ENCODE data around the gene ITM2B.
"Not testable (repeated sequence)": the region's sequence is repeated elsewhere in the genome, so short reads cannot be mapped to it uniquely, and the experiment has no call there.

Gene ITM2B

DNA sequence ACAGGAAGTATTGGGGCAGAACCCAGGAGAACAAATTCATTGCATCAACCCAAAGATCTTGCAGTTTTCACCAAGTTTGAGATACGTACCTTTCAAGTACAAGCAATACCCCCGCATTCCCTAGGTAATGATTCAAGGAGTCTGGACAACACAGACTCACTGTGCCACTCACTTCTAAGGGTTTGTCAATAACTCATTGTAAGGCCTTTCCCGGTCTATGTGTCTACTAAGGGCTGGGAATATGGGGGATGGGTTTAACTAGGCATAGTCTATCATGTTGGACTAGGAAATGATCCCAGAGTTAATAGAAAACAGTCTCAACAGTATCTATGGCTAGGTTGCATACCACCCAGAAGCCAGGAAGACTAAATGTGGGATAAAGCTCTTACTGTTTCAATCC, 8.3 kb upstream of the ITM2B start:
- DNase-seq (ENCODE audit: low read depth in 2 of 2) = no peak

DNA sequence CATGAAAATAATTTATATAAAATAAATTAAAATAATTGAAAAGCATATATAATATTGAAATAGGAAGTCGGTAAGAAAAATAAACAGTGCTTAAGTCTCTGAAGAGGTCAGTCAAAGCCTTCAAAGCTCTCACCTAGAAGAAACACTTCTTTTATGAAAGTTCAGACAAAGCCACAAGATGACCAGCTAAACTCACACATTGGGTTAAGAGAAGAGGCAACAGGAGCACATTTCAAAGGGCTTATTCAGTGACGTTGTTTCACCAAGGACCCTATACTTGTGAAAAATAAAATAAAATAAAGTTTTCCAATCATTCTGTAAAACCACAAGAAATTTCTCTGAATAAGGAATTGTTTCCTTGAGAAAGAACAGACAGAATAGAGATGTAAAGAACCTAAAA, 2.5 kb upstream of the ITM2B start:
- no peak for DNase-seq (ENCODE audit: low read depth in 2 of 2)

DNA sequence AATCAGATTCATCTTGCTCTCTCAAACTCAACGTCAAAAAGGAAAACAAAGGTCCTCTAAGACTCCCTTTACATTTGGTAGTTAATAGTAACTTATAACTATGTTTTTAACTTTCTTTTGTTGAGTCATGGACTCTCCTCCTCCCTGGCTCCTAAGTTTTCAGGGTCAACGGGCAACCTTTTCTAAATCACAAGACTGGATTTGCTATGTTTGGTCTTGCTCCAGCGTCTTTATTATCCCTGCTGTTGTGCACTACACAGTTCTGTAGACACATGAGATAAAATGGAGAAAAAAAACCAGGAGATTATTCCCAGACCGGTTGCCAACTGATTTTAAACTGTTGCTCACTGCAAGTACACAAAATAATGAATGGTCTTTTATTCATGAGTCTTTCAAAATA, 1.9 kb upstream of the ITM2B start:
- DNase-seq (ENCODE audit: low read depth in 2 of 2) = no peak

DNA sequence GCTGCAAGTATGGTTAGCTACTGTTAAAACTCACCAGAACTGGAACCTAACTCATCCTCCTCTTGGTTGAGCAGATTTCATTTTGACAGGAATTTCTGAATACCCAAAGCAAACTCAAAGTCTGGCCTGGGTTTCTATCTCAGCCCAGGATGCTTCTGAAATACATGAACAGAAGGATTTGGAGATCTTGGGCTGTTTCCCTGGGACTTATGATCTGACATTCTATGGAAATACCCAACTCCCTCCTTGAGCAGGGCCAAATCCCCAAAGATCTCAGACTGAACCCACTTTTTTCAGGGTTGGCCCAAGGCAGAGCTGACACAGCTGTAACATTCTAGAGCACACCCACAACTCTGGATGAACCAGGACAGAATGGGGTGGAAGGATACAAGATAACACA, 1.1 kb upstream of the ITM2B start:
- no peak for DNase-seq (ENCODE audit: low read depth in 2 of 2)

DNA sequence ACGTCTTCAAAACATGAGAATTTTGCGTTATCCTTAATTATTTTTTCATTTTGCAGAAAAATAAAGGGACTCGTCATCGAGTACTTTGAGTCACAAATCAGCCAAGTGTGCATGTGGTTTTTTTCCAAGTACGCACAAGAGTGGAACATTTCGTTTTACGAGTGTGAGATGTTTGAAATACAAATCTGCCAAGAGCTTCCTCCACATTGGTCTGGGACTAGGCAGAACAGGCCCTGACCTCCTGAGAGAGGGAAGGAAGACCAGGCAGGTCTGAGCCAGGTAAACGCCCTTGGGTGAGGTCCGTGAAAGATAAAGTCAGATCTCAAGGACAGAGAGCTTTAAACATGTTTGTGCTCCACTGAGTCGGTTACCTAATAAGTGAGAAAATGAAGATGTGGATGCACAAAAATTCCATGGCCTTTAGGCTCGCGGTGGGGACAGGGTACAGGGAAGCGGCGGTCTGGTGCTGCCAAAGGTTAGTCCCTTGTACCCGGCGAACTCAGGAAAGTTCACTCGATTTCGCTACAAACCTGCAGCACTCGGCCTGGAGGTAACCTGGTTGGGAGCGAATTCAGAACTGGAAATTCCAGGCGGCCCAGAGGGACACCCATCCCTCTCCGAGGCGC, 473 bp upstream of the ITM2B start:
- DNase-seq (ENCODE audit: low read depth in 2 of 2) = no peak

DNA sequence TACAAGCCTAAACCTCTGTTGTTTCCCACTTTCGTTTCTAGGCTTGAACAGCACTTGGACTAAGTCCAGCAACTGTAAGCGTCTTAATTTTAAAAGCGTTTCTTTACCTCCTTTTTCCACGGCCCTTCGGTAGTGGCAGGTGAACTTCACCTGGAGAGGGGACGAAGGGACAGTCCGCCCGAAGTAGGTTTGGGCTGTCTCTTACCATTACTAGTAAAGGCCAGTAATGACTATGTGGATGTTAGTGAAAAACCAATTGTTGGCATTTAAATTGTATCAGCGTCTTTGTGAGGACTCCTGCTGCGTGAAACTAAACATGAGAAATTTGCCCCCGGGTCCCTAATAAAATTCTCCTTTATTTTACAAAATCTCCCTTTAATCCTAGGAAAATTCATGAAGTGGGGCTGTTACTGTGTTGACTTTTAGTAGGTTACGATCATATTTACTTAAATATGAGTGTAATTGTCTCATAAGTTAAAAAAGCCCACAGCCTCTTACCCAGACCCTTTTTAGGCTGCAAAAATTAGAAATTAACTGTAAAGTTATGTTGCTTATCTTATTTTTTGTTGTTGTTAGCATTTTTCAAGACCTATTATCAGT, 983 bp downstream of the ITM2B start:
- no peak for DNase-seq (ENCODE audit: low read depth in 2 of 2)

DNA sequence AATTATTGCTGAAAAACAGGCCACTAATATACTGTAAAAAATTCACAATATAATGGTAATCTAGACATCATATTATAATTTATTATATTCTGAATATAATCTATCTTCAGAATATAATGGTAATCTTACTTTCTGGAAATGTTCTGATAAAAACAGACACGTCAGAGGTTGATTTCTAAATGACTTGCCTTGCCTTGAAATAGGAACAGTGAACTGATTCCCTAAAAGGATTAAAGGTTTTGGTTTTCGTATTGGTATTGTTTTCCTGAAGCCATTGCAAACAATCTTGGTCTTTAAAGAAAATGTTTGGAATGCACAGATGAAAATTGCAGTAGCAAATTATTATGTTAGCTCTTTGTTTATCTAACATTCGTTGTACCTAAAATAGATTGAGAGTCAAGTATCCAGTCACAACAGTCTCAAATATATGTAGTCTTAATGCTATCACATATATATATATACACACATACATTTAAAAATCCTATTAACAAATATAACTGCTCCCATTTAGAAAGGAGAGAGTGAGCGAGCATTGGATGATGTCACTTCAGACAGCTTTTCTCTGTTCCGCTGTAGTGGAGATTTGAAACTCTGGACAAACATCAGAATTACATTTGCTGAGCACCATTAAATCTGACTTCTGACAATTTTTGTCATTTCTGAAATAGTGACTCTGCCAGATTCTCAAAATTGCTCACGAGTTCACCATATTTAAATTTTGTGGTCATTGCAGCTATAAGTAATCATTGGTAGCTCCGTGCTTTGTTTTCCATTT, 1.7 kb downstream of the ITM2B start:
- DNase-seq (ENCODE audit: low read depth in 2 of 2) = no peak

DNA sequence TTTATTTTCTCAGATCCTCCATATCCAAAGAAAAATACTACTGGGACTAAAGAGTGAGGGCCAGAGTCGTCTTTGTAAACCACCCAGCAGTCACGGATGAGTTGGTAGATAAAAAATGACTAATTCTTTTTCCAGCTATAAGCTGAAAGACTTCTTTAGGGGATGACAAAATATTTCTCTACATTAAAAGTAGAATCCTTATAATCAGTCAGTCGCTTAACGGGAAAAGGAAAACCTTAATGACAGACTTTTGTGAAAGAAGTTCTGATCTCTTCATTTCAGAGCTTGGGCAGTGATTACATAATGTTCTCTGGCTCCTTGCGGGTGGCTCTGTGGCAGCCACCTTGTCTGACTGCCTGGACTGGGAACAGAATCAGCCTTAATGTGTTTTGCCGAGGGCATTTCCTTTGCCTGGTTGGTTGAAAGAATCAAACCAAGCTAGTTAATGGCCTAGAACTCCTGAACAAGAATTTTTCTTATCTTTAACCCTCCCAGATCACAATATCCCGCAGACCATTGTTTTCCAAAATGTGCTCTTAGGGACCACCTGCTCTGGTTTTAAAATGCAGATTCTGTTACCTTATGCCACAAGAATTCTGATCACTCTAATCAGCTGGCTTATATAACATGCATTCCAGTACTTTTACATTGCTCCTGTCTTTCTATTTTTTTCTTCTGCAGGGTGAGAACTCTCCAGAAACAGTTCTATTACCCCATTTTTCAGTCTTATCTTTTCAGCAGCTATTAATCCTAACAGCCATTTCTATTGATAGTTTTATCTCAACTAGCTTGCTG, 2.5 kb downstream of the ITM2B start:
- no peak for DNase-seq (ENCODE audit: low read depth in 2 of 2)

DNA sequence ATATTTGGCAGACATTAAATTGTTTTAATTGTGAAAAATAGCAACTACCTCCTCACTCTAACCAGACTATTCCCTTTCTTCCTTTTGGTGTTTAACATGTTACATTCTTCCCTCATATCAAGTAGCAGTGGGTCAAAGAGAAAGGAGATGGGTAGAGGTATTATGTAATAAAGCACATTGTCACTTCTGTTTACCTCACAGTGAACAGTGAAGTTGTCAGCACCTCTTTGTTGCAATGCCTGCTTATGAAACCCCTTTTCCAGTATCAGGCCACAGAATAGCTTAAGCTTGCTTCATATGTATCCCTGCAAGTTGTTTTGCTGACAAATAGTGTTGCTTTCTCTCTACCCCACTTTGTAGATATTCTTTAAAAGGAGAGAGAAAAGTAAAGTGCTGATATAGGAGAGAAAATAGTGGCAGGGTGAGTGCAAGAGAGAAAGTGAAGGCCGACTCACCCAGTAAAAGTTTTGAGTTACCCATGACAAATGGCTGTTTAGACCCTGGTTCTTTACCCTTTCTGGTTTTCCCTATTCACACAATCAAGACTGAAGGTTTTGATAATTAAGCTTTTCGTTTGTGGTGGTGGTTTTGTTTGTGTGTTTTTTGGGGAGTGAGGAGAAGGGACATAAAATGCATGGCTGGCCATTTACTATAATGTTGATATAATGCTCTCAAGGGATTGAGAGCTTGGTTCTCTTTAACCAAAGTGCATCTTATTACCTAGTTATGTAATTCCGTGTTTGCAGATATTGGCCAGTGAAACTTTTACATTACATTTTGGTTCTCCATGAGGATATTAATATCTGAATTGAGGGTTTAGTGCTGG, 3.7 kb downstream of the ITM2B start:
- DNase-seq (ENCODE audit: low read depth in 2 of 2) = no peak

DNA sequence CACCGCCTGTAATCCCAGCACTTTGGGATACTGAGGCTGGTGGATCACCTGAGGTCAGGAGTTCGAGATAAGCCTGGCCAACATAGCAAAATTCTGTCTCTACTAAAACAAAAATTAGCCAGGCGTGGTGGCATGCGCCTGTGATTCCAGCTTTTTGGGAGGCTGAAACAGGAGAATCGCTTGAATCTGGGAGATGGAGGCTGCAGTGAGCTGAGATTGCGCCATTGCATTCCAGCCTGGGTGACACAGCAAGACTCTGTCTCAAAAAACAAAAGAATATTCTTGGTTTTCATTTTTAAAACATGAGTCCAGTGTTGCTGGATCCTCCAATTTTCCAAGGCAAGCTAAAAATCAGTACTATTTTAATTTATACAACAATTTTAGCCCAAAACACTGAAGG, 6.4 kb downstream of the ITM2B start:
- not testable (repeated sequence) for DNase-seq (ENCODE audit: low read depth in 2 of 2)

DNA sequence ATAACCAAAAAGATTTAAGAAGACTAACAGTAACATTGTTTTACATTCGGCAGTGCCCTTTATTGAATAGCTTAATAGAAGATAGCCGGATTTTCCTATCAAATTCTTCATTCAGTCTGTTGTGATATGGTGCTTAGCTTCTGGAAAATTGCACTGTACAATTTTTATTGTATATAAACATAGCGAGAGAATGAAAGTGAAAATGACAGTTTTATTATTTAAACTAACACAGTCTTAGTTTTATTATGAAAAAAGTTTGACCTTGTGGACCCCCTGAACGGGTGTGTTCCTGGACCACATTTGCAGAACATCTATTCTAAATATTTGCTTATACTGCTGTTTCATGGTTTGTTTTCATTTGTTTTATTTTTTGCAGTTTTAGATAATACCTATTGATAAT, 8.6 kb downstream of the ITM2B start:
- DNase-seq (ENCODE audit: low read depth in 2 of 2) = no peak

DNA sequence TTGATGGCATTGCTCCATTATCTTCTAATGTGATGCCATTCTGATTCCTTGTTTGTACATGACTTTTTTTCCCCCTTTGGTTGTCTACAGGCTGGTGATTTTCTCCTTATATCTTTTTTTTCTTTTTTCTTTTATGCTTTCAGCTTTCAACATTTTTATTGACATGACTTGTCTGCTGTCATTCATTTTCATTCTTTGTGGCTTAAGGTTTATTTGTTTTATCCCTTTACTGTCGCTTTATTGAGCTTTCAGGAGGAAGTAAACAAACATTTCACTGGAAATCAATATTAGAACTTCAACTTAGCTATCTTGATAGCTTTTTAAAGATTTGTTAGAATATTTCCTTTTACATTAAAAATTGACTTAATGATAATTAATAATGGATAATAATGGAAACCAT, 9.7 kb downstream of the ITM2B start:
- no peak for DNase-seq (ENCODE audit: low read depth in 2 of 2)

DNA sequence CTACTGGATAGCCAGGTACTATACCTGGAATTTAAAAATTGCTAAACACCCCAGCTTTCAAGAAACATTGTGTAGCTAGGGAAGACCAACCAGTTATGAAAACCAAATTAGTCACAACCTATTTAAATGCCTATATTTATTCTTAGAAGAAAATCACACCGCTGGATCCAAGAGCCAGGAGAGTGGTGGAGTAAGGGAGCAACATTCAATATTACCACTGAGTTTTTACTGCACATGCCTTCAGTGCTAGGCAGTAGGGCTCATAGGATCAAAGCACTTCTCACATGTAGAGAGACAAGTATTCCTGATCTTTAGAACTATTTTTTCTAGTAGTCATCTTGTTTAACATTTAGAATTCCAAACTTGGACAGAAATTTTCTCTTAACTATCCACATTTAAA, 11.2 kb downstream of the ITM2B start:
- no peak for DNase-seq (ENCODE audit: low read depth in 2 of 2)

DNA sequence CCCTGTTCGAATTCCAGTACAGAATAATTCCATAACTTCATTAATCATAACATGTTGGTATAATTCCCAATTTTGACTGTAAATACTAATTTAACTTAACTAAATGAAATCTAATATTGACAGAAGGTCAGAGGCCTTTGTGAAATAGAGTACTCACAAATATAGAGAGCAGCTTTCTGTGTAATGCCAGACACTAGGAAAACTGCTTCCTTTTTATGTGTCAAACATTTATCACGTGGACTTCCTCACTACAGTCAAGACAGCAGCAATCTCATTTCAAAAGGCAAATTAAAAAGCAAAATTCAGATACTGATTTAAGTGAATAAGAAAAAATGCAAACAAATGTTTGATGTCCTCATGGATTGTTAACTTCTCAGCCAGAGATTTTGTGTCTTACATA, 13.1 kb downstream of the ITM2B start:
- DNase-seq (ENCODE audit: low read depth in 2 of 2) = no peak

DNA sequence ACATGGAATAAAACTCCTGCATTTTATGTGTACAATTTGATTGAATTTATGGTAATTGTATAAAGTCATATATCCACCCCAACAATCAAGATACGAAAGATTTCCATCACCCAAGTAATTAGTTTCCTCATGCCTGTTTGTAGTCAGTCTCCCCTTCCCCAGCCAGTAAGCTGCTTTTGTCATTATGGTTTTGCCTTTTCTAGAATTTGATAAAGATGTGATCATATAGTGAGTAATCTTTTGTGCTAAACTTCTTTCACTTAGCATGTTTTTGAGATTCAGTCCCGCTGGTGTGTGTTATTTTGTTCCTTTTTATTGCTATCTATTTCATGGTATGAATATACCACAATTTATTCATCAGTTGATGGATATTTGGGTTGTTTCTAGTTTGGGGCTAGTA, 16.0 kb downstream of the ITM2B start:
- DNase-seq (ENCODE audit: low read depth in 2 of 2) = no peak

DNA sequence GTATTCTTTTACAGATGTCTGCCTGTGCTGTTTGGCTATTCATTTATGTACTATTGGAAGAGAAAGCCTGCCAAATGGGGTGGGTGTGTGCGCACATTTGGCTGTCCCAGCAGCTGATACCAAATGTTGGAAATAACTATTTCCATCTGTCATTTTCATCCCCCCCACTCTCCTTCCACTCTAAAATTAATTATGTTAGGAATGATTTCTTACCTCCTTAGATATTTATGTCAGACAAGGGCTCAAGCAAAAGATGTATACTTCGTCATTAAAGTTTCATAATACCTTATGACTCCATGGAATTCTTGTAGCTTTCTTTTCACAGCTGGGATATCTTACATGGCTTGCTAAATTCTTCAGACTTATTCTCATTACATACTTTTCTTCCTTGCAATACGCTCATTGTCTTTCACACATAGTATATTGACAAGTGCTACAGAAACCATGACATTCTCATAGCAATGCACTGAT, 18.6 kb downstream of the ITM2B start:
- no peak for DNase-seq (ENCODE audit: low read depth in 2 of 2)

DNA sequence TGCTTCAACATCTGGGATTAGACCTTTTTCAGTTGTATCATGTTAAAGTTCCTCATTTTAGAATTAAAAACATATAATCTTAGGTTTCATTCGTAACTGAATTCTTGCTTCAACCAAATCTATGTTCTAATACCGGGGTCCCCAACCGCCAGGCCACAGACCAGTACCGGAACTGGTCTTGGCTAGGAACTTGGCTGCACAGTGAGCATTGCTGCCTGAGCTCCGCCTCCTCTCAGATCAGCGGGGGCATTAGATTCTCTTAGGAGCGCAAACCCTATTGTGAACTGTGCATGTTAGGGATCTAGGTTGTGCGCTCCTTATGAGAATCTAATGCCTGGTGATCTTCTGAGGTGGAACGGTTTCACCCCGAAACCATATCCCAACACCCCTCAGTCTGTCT, 19.2 kb downstream of the ITM2B start:
- DNase-seq (ENCODE audit: low read depth in 2 of 2) = no peak

DNA sequence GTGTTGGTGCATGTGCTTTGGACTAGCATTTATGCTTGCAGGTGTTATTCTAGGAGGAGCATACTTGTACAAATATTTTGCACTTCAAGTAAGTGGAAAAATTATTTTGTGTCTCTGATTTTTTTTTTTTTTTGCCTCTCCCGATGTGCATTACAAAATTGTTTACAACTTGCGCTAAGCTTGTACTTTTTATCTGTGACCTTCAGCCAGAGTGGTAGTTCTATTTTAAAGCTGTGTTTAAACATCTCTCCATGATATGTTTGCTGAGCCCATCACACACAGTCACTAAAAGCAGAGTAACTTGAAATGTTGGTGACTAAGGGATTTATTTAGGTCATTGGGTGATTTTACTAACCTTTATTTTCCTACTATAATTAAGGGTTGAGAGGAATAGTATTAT, 20.8 kb downstream of the ITM2B start:
- DNase-seq (ENCODE audit: low read depth in 2 of 2) = no peak

DNA sequence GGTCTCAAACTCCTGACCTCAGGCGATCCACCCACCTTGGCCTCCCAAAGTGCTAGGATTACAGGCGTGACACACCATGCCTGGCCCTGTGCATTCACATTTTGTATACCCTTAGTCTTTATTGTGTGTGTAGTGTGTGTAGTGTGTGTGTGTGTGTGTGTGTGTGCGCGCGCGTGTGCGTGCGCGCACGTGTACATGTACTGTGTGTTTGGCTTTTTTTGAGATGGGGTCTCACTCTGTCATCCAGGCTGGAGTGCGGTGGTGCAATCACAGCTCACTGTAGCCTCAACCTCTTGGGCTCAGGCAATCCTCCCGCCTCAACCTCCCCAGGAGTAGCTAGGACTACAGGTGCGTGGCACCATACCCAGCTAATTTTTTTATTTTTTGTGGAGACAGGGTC, 22.1 kb downstream of the ITM2B start:
- no peak for DNase-seq (ENCODE audit: low read depth in 2 of 2)

DNA sequence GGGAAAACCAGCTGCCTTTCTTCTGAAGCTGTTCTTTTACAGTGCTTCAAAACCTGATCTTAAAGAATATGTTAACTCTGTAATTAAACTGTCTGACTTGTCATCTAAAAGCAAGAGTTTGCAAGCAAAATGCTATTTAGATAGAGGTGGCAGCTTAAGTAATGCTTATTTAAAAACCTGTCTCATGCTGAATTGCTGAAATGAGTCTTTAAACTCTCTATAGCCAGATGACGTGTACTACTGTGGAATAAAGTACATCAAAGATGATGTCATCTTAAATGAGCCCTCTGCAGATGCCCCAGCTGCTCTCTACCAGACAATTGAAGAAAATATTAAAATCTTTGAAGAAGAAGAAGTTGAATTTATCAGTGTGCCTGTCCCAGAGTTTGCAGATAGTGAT, 22.9 kb downstream of the ITM2B start:
- no peak for DNase-seq (ENCODE audit: low read depth in 2 of 2)

DNA sequence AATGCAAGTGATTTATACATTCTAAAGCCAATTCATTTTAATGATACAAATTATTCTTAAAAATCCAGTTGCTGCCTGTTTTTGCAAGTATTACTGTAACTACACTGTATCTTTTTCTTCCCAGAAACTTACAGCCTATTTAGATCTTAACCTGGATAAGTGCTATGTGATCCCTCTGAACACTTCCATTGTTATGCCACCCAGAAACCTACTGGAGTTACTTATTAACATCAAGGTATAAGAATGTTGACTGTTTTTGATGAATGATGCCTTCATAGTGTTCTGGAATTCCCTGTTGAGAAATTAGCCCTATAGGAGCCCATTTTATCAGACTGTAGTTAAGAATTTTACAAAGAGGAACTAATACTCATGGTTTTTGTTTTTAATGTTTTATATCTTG, 25.0 kb downstream of the ITM2B start:
- DNase-seq (ENCODE audit: low read depth in 2 of 2) = no peak

DNA sequence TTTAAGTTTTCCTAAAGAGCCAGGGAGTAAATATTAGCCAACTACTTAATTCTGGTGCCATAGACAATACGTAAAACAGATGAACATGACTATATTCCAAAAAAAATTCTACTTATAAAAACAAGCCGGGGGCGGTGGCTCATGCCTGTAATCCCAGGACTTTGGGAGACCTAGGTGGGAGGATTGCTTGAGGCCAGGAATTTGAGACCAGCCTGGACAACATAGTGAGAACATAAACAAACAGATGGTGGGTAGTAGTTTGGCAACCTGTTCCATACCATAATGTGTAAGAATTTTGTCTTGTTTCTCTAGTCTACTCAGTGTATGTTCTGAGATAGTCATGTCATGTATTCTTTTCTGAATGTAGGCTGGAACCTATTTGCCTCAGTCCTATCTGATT, 25.4 kb downstream of the ITM2B start:
- no peak for DNase-seq (ENCODE audit: low read depth in 2 of 2)
